ES-I3 (cell line): ENCODE data around the gene OR10A4.
"Not testable (repeated sequence)": the region's sequence is repeated elsewhere in the genome, so short reads cannot be mapped to it uniquely, and the experiment has no call there.

Experiments
- H3K36me3 ChIP-seq: 2 replicates; pipeline ENCODE4 v1.6.1; 2013; ENCODE audit warnings: mild to moderate bottlenecking, low read length, control low read depth, moderate library complexity; ENCODE audit not compliant: insufficient read depth
- H3K4me1 ChIP-seq: 2 replicates; pipeline ENCODE4 v1.6.1; 2013; ENCODE audit warnings: mild to moderate bottlenecking, control low read depth, low read length; ENCODE audit not compliant: insufficient read depth
- H3K9ac ChIP-seq: 2 replicates; pipeline ENCODE4 v1.6.1; 2013; ENCODE audit warnings: low read depth, mild to moderate bottlenecking, low read length, moderate library complexity
- H3K9me3 ChIP-seq: 2 replicates; pipeline ENCODE4 v1.6.1; 2013; ENCODE audit warnings: mild to moderate bottlenecking, low read length, moderate library complexity; ENCODE audit not compliant: control insufficient read depth, insufficient read depth

OR10A4 gene

DNA sequence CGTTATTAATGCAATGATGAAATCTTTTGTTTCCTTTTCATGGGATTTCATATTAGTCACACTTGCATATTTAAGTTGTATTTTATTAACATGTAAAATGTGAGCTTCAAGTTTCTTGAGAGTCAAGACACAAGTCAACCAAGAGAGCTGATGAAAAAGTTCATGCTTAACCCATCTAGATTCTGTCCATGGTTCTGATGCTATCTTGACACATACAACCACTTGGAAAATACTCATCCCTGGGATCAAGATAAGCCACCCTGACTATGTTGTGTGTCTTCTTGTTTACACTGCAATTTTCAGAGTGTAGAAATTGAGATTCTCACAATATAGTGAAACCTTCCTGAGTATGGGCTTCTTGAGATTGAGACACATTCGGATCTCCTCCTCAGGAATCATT, 664 bp upstream of the OR10A4 start:
- Histone ChIP-seq H3K9ac (no peak overlapping the region), H3K4me1 (no peaks in the 10 kb centered on the region), H3K9me3 (no peaks in the 10 kb centered on the region), H3K36me3 (no peaks in the 10 kb centered on the region)

DNA sequence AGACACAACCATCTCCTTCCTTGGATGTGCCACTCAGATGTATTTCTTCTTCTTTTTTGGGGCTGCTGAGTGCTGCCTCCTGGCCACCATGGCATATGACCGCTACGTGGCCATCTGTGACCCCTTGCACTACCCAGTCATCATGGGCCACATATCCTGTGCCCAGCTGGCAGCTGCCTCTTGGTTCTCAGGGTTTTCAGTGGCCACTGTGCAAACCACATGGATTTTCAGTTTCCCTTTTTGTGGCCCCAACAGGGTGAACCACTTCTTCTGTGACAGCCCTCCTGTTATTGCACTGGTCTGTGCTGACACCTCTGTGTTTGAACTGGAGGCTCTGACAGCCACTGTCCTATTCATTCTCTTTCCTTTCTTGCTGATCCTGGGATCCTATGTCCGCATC, 489 bp downstream of the OR10A4 start:
- Histone ChIP-seq H3K9ac (no peak overlapping the region), H3K9me3 (no peaks in the 10 kb centered on the region), H3K4me1 (no peaks in the 10 kb centered on the region), H3K36me3 (no peaks in the 10 kb centered on the region)

DNA sequence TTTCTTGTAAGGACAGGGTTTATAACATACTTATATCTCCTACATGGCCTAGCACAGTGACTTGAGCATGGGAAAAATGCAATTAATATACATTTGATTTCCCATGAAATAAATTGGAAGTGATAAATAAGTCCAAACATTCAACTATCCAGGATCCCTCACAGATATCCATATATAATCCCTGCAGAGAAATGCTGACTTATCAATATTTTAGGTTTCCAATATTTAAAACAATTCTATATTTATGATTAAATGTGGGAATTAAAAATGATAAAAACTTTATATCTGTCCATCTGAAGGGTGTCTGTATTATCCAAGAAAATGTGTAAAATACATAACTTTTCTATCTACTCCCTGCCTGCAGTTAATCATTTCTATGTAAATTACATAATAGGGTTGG, 6.3 kb downstream of the OR10A4 start:
- Histone ChIP-seq H3K9me3 (no peaks in the 10 kb centered on the region), H3K36me3 (no peaks in the 10 kb centered on the region), H3K4me1 (peaks cover 7% of the 10 kb centered on the region; the same call in 1 of the 2 replicates), H3K9ac (no peak overlapping the region)

DNA sequence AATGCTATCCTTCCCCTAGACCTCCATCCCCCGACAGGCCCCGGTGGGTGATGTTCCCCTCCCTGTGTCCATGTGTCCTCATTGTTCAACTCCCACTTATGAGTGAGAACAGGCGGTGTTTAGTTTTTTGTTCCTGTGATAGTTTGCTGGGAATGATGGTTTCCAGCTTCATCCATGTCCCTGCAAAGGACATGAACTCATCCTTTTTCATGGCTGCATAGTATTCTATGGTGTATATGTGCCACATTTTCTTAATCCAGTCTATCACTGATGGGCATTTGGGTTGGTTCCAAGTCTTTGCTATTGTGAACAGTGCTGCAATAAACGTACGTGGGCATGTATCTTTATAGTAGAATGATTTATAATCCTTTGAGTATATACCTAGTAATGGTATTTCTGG, 11.3 kb downstream of the OR10A4 start:
- H3K36me3 ChIP-seq, H3K4me1 ChIP-seq, H3K9ac ChIP-seq, H3K9me3 ChIP-seq: not testable (repeated sequence)

DNA sequence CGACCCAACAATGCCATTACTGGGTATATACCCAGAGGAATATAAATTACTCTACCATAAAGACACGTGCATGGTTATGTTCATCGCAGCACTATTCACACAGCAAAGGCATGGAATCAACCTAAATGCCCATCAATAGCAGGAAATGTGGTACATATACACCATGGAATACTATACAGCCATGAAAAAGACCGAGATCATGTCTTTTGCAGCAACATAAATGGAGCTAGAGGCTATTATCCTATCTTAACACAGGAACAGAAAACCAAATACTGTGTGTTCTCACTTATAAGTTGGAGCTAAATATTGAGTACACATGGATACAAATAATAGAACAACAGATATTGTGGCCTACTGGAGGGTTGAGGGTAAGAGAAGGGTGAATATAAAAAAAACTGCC, 12.4 kb downstream of the OR10A4 start:
- Histone ChIP-seq H3K9ac (no peak overlapping the region), H3K9me3 (no peaks in the 10 kb centered on the region), H3K36me3 (no peaks in the 10 kb centered on the region), H3K4me1 (peaks cover 3% of the 10 kb centered on the region; the same call in 1 of the 2 replicates)

DNA sequence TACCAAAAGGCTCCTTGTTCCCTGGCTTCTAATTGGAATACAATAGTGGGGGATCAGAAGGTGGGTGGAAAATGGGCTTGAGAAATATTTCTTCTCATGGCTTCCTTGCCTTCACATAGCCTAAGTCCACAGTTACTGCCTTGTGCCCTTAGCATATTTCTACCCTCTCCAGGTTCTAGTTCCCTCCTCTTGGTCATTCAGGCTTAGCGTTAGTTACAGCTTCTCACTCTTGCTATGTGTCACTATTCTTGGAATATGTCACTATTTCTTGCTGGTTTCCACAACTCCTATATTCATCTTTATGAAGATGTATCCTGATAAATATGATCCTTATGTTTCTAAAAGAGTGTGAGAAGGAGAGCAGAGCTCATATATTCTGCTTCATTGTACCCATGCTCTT, 13.4 kb downstream of the OR10A4 start:
- H3K9me3 ChIP-seq = no peaks in the 10 kb centered on the region
- no peaks in the 10 kb centered on the region for H3K4me1 ChIP-seq
- no peaks in the 10 kb centered on the region for H3K36me3 ChIP-seq
- H3K9ac ChIP-seq = no peak overlapping the region

DNA sequence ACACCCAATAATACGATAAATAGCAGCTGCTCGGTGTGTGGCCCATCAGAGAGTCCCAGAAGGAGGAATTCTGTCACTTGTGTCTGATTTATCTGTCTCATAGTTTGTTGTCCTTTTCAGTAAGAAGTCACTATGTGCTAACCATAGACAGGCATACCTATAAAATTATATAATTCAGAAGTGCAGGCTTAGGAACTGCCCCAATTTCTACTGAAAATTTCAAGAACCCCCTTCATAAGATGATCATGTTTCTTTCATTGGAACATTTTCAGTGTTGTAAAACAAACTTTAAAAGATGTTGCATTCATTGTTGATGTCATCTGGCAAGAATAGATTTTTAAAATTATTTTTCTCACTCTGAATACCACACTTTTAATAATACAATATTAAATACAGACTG, 16.0 kb downstream of the OR10A4 start, which contains the start of gene OR2D2:
OR2D2 (minus strand) TSS at position 101 of the 400 bp plus-strand sequence; CDS start at position 101, 0 bp downstream.
- Histone ChIP-seq H3K4me1 (no peaks in the 10 kb centered on the region), H3K9ac (no peak within 1 kb of the TSS), H3K9me3 (no peaks in the 10 kb centered on the region), H3K36me3 (no peaks in the 10 kb centered on the region)

DNA sequence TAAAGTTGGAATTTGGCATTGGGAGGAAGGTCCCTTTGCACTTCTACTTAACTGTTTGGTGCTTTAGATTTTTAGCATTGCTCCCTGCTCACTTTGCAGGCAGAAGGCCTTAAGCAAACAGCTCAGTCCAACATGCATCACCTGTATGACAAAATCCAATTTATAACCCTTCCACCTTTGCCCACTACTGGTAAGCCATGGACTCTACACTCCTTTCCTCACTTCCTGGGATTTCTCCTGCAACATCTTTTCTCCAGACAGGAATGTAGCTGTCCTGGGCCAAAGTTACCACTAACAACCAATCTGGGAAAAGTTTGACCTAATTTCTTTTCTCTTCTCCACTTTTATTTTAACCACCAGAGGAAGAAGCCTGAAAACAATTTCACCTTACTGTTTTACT, 17.7 kb downstream of the OR10A4 start:
- Histone ChIP-seq H3K36me3 (no peaks in the 10 kb centered on the region), H3K9me3 (no peaks in the 10 kb centered on the region), H3K4me1 (no peaks in the 10 kb centered on the region), H3K9ac (no peak overlapping the region)

DNA sequence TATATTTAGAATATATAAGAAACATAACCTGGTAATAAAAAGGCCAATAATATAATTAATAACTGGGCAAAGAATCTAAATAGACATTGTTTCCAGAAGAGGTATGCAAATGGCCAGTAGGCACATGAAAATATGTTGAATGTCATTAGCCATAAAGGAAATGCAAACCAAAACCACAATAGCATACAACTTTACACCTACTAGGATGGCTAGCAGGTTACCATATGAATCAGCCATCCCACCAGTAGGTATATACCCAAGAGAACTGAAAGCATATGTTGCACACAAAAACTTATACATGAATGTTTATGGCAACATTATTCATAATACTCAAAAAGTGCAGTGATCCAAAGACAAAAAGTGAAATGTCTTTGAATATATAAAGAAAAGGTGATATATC, 18.6 kb downstream of the OR10A4 start:
- no peaks in the 10 kb centered on the region for H3K9me3 ChIP-seq
- H3K36me3 ChIP-seq = no peaks in the 10 kb centered on the region
- H3K4me1 ChIP-seq = no peaks in the 10 kb centered on the region
- no peak overlapping the region for H3K9ac ChIP-seq

DNA sequence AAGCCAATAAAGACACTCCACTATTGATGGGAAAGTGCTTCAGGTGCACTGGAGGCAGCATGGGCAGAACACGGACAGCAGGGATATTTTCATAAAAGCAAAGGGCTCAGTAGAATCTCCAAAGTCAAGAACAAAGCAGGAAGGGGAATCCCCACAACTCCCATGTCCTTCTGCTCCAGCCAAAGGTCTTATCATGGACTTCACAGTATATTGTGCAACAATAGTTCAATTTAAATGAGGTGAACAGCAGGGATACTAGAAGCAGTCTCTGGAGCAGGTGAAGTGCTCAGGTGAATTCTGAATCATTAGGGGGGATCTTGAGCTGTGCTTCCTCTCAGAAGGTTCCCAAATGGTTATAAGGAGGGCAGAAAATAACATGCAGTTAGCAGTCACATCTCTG, 22.5 kb downstream of the OR10A4 start:
- Histone ChIP-seq H3K4me1 (no peaks in the 10 kb centered on the region), H3K9ac (no peak overlapping the region), H3K36me3 (no peaks in the 10 kb centered on the region), H3K9me3 (no peaks in the 10 kb centered on the region)

DNA sequence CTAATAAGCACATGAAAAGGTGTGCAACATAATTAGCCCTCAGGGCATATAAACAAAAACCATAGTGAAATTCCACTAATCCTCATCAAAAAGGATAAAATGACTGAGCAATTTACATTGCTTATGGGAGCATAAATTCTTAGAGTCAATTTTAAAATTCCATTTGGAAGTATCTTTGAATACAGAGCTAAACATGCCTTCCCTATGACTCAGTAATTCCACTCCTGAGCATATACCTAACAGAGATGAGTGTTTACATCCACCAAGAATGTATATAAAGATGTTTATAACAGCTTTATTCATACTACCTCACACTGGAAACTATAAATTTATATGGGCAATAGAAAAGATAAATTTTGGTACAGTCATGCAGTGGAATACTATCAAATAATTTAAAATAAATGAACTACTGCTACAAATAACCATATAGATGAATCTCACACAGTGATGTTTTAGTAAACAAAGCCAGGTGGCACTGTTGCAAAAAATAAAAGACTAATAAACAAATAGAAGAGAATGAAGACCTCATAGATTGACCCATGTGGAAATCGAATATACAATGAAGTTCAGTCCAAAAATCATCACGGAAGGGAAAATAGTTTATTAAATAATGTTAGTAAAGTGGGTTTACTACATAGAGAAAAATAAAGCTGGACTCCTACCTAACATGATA, 24.0 kb downstream of the OR10A4 start:
- Histone ChIP-seq H3K9ac (no peak overlapping the region), H3K4me1 (no peaks in the 10 kb centered on the region), H3K36me3 (no peaks in the 10 kb centered on the region), H3K9me3 (no peaks in the 10 kb centered on the region)

DNA sequence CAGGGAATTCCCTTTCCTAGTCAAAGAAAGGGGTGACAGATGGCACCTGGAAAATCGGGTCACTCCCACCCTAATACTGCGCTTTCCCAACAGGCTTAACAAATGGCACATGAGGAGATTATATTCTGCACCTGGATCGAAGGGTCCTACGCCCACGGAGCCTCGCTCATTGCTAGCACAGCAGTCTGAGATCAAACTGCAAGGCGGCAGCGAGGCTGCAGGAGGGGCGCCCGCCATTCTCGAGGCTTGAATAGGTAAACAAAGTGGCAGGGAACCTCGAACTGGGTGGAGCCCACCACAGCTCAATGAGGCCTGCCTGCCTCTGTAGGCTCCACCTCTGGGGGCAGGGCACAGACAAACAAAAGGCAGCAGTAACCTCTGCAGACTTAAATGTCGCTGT, 28.4 kb downstream of the OR10A4 start:
- H3K9ac ChIP-seq, H3K9me3 ChIP-seq, H3K4me1 ChIP-seq, H3K36me3 ChIP-seq: not testable (repeated sequence)

DNA sequence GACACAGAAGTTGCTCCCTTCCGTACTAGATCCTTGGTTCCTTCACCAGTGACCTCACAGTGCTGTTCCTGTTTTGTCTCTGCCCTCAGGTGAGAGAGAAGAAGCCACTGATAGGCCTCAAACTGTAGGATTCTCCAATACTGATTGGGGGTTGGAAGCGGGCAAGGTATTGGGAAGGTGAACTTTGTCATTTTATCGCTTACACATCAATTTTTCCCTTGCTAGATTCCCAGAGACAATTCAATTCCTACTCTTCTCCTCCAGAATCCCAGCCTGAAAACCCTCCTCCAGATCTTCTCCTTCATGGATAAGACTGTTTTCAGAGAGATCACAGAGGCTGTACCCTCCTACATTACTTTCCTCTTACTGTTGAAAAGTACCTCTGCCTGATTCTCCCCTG, 35.0 kb downstream of the OR10A4 start:
- Histone ChIP-seq H3K9me3 (no peaks in the 10 kb centered on the region), H3K4me1 (no peaks in the 10 kb centered on the region), H3K36me3 (no peaks in the 10 kb centered on the region), H3K9ac (no peak overlapping the region)

DNA sequence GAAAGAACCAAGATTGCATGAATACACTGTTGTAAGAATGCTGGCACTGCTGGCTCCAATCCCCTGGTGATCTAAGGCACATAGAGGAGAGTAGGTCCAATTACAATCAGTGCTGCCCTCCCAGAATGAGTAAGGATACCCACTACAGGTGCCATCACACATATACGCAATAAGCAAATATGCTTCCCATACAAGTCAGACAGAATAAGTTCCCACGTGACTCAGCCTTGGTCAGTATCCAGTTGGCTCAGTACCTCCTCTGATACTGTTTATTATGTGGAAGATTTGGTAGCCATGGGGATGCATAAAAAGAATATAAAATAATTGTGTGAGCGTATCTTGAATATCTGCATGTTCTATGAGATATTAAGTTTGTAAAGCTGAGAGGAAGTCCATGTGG, 35.5 kb downstream of the OR10A4 start:
- H3K9me3 ChIP-seq = no peaks in the 10 kb centered on the region
- no peak overlapping the region for H3K9ac ChIP-seq
- H3K36me3 ChIP-seq = no peaks in the 10 kb centered on the region
- no peaks in the 10 kb centered on the region for H3K4me1 ChIP-seq

DNA sequence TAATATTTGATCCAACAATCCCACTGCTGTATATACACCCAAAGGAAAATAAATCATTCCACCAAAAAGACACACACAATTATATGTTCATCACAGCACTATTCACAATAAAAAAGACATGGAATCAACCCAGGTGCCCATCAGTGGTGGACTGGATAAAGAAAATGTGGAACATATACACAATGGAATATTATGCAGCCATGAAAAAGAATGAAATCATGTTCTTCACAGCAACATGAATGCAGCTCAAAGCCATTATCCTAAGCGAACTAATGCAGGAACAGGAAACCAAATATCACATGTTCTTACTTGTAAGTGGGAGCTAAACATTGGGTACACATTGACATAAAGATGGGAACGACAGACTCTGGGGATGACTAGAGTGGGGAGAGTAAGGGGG, 43.3 kb downstream of the OR10A4 start:
- Histone ChIP-seq H3K9ac (no peak overlapping the region), H3K4me1 (no peaks in the 10 kb centered on the region), H3K9me3 (no peaks in the 10 kb centered on the region; the same call in 1 of the 2 replicates), H3K36me3 (no peaks in the 10 kb centered on the region)

DNA sequence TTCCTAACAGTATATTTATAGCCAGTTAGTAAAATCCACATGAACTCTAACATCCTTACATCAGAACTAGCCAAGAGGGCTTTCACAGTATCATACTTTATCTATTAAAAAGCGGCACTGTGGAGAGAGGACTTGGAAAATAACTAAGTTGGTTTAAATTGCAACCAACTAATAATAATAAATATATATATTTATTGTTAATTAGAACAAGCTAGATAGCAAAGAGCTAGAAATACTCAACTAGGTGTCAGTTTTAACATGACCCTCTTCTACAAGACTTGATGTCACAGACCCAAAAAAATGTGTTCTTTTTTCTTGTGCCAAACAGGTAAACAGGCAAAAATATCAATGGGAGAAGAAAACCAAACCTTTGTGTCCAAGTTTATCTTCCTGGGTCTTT, 44.3 kb downstream of the OR10A4 start, which contains the start of gene OR2D3:
OR2D3 (plus strand) TSS at position 301 of the 400 bp plus-strand sequence; CDS start at position 301, 0 bp downstream.
- Histone ChIP-seq H3K9me3 (no peaks in the 10 kb centered on the region; the same call in 1 of the 2 replicates), H3K9ac (no peak within 1 kb of the TSS), H3K36me3 (no peaks in the 10 kb centered on the region), H3K4me1 (no peaks in the 10 kb centered on the region)
